Tibial artery (tissue), 4 donors: ENCODE results near the gene ZNF319.
A peak's percentile ranks its signal among the peaks of the same experiment; 100 is the strongest.

Experiments
- DNase-seq, 2 donors: peaks; one replicate each; pipeline ENCODE4 v3.0.0-alpha.2; 2019
- H3K27ac ChIP-seq, 2 donors: fragments of 200-600 bp; sonication (generic) in 1 of 2; 1 replicate in 1 of 2; 2 replicates in 1 of 2; pipeline ENCODE4 v1.5.1; 2018 to 2019; ENCODE audit warnings: mild to moderate bottlenecking in 1 of 2
- H3K27me3 ChIP-seq, 2 donors: fragments of 200-600 bp; sonication (generic) in 1 of 2; one replicate each; pipeline versions ENCODE4 v1.5.1 to v1.6.0; 2016 to 2019
- H3K36me3 ChIP-seq, 3 donors: fragments of 200-600 bp; sonication (generic) in 2 of 3; one replicate each; pipeline ENCODE4 v1.5.1; 2016 to 2019; ENCODE audit warnings: mild to moderate bottlenecking in 2 of 3
- H3K4me1 ChIP-seq, 4 donors: fragments of 200-600 bp; sonication (generic) in 2 of 4; 1 replicate in 3 of 4; 2 replicates in 1 of 4; pipeline ENCODE4 v1.5.1; 2016 to 2019
- H3K4me3 ChIP-seq, 2 donors: fragments of 200-600 bp; sonication (generic) in 1 of 2; 1 replicate in 1 of 2; 2 replicates in 1 of 2; pipeline ENCODE4 v1.5.1; 2018 to 2019; ENCODE audit warnings: mild to moderate bottlenecking in 2 of 2
- H3K9me3 ChIP-seq, 3 donors: fragments of 200-600 bp; sonication (generic) in 1 of 3; one replicate each; pipeline ENCODE4 v1.5.1; 2016 to 2019
- intact Hi-C: fragments of 100-400 bp; cut with DNase I; formaldehyde crosslinking; loops from one replicate; pipeline ENCODE4 v1.15.0; 2023; ENCODE audit warnings: low total_unique reads
- TF ChIP-seq, protein P1 (sequence below), 2 experiments: fragments of 200-600 bp in 1 of 2; fragments of 450-650 bp in 1 of 2; IDR thresholded peaks; one replicate each; pipeline ENCODE4 v1.5.1; 2017 to 2019; ENCODE audit warnings: antibody characterized with exemption in 2 of 2, mild to moderate bottlenecking in 1 of 2, moderate library complexity in 1 of 2

ZNF319 gene

DNA sequence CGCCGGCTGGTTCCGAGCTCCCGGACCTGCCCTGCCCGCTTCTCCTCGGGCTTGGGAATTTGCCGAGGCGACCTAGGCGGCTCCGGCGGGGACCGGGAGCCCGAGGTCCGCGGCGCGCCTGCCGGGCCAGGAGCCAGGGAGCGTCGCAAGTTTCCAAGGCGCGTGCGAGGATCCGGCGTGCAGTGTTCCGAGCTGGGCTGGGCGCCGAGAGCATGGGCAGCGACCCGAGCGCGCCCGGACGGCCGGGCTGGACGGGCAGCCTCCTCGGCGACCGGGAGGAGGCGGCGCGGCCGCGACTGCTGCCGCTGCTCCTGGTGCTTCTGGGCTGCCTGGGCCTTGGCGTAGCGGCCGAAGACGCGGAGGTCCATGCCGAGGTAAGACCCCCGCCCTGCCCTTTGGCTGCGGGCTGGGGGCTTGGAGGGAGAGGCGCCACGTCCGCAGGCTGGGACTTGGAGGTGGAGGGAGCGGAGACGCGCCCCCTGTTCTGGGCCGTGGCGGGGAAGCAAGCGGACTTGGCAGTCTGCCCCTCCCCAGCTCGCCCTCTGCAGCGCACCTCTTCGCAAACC lies 25.8 kb upstream of the ZNF319 start:
- intact Hi-C loops = no loop called here
- Histone ChIP-seq H3K9me3 (no peaks in the 10 kb centered on the region), H3K27me3 (no peaks in the 10 kb centered on the region), H3K4me1 (peaks cover 0 to 50% (median 41%) of the 10 kb centered on the region in 4 donors), H3K4me3 (peak overlapping the region; percentile 68 to 71), H3K27ac (peak overlapping the region; percentile 72 to 73), H3K36me3 (no peaks in the 10 kb centered on the region)
- TF ChIP-seq, protein P1, sequence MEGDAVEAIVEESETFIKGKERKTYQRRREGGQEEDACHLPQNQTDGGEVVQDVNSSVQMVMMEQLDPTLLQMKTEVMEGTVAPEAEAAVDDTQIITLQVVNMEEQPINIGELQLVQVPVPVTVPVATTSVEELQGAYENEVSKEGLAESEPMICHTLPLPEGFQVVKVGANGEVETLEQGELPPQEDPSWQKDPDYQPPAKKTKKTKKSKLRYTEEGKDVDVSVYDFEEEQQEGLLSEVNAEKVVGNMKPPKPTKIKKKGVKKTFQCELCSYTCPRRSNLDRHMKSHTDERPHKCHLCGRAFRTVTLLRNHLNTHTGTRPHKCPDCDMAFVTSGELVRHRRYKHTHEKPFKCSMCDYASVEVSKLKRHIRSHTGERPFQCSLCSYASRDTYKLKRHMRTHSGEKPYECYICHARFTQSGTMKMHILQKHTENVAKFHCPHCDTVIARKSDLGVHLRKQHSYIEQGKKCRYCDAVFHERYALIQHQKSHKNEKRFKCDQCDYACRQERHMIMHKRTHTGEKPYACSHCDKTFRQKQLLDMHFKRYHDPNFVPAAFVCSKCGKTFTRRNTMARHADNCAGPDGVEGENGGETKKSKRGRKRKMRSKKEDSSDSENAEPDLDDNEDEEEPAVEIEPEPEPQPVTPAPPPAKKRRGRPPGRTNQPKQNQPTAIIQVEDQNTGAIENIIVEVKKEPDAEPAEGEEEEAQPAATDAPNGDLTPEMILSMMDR (IDR thresholded peaks at IDR 0.05) = no peak
- no peak for DNase-seq

DNA sequence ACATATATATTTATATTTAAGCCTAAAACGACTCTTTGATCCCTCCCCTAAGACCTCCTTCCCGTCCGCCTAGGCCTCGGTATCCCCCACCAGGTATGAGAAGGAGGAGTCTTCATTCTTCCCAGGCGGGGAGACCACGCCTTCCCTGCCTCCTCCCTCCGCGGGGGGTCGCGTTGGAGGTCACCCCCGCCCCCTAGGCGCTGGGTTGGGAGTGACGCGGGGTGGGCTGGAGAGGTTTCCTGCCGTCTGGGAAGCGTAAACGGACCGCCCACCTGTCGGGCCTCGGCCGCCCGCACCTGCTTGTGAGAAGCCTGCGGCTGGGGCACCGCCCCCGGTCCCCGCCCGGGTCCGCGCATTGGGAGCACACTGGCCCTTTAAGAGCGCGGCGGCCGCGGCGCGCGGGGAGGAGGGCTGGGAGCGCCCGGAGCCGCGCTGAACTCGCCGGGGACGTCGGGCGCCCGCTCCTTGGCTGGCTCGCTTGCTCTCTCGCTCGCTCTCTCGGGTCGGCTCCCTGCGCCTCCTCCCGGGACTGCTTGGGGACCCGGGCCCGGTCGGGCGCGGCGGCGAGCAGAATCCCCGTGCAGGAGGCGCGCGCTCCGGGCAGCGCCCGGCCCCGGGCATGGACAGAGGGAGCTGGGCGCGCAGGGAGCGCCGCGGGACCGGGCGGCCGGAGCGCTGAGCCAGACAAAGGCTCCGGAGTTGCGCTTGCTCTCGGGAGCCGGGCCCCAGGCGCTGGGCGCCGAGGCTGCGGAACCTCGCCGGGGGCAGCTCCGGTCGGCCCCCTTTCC lies 25.1 kb upstream of the ZNF319 start, which contains the start of gene MMP15:
TSS of gene MMP15 (plus strand) at position 404 of the 788 bp plus-strand sequence. CDS start 597 bp downstream, outside the sequence.
- intact Hi-C loops = no loop called here
- Histone ChIP-seq H3K27me3 (no peaks in the 10 kb centered on the region), H3K4me3 (peak within 1 kb of the TSS; percentile 68 to 71), H3K36me3 (no peaks in the 10 kb centered on the region), H3K4me1 (peaks cover 0 to 50% (median 41%) of the 10 kb centered on the region in 4 donors), H3K9me3 (no peaks in the 10 kb centered on the region), H3K27ac (peak within 1 kb of the TSS; percentile 72 to 73)
- TF ChIP-seq, protein P1 (IDR thresholded peaks at IDR 0.05) = no peak
- peak in 1 of 2 donors; percentile 74 for DNase-seq

DNA sequence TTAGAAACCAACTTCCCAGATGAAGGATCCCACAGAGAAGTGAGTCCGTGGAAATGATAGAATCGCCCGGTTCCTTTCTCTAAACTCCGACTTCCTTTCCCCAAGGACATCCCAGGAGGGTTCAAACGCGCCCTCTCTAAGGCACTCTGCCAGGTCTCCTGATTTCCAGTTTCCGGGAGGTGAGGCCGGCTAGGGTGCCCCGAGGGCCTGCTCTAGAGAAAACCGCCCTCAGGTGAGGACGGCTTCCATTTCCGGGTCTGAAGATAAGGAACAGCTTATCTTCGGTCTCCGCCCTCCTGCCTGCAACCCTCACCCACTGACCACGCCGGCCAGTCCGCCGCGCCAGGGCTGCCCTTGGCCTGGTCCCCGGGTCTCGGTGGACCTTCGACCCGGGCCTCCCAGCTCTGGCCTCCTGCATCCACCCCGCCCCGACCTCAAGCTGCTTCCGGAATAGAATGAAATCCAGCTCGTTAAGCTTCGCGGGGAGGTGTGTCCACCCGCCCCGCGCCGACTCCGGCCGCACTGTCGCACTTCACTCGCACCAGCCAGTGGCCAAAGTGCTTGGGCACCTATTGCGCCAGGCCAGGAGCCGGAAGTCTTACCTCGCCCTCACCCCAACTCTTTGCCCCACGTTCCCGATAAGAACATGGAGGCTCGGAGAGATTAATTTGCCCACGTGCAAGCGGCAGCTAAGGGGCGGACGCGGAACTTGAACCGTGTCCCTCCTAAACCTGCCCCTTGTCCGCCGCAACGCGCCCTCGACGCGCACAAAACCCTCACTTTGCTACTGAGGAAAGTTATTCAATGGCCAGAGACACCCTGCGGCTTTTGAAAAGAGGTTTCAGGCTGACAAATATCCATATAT lies 24.2 kb upstream of the ZNF319 start:
- intact Hi-C loops = loop anchor here (5.0 kb wide), 2 partner anchors 103 to 173 kb away; partner anchors contain the start of genes CFAP20 and CSNK2A2
- TF ChIP-seq, protein P1 (IDR thresholded peaks at IDR 0.05) = no peak
- H3K36me3 ChIP-seq = peaks cover 0 to 6% (median 4%) of the 10 kb centered on the region in 3 donors
- peak overlapping the region; percentile 72 to 73 for H3K27ac ChIP-seq
- H3K4me1 ChIP-seq = peaks cover 0 to 50% (median 41%) of the 10 kb centered on the region in 4 donors
- H3K9me3 ChIP-seq = no peaks in the 10 kb centered on the region
- peak overlapping the region; percentile 68 to 71 for H3K4me3 ChIP-seq
- DNase-seq = no peak
- H3K27me3 ChIP-seq = no peaks in the 10 kb centered on the region

DNA sequence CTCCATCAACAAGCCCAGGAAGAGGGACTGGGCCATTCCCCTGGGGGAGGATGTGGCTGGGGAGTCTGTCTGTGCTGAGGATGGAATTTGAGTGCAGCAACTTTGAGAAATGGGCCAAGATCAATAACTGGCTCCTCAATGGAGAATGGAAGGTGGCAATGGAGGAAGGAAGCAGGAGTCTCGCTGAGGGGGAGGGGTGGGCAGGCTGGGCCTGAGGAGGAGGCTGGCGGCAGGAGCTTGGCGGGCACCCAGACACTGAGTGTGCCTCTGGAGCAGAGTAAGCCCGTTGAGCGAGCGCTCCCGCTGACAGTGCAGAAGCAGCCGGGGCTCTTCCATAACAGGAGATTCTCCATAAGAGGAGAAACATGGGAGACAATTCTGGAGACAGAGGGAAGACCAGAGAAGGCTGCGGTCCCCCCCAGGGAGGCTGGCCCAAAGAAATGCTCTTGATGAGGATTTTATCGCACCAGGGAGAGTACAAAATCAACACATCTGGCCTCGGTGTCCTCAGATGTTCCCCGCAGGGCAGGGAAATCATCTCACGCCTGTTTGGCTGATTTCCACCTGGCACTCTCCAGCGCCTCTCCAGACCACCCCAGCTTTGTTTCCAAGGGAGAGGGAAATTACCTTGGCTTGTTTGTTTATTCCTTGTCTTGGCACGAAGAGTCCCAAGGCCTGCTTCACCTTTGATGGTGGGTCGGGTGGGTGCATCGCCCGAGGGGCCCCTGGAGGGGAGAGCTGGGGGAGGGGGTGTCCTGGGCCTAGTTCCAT lies 22.3 kb upstream of the ZNF319 start:
- Histone ChIP-seq H3K36me3 (peaks cover 0 to 25% (median 21%) of the 10 kb centered on the region in 3 donors), H3K27ac (peak overlapping the region in 1 of 2 donors; percentile 28), H3K4me1 (peaks cover 0 to 48% (median 40%) of the 10 kb centered on the region in 4 donors), H3K27me3 (no peaks in the 10 kb centered on the region), H3K9me3 (no peaks in the 10 kb centered on the region), H3K4me3 (no peak overlapping the region)
- peak; percentile 45 to 84 for DNase-seq
- TF ChIP-seq, protein P1 (IDR thresholded peaks at IDR 0.05) = no peak
- intact Hi-C loops = loop anchor here (5.0 kb wide), 2 partner anchors 105 to 175 kb away; partner anchors contain the start of genes CFAP20 and CSNK2A2
